ENCODE results near the gene BICRA.

The BICRA gene

GRCh38 chr19:47600246-47601179, 8.4 kb upstream of the BICRA start:
- peak; percentile 71 for FAIRE-seq
- peak; percentile 98 for DNase-seq (ENCODE audit: insufficient read length, low spot score)

GRCh38 chr19:47601180-47601904, 7.6 kb upstream of the BICRA start:
- FAIRE-seq (no peak), DNase-seq (ENCODE audit: insufficient read length, low spot score) (no peak)

GRCh38 chr19:47603706-47604565, 5.0 kb upstream of the BICRA start:
- FAIRE-seq (no peak), DNase-seq (ENCODE audit: insufficient read length, low spot score) (no peak)

GRCh38 chr19:47607564-47608073, 1.3 kb upstream of the BICRA start:
- no peak for FAIRE-seq

GRCh38 chr19:47608074-47608918, 638 bp upstream of the BICRA start:
- FAIRE-seq = peak; percentile 46
- peak; percentile 93 for DNase-seq (ENCODE audit: insufficient read length, low spot score)

More at GRCh38 chr19:47607564-47608073, 1.3 kb upstream of the BICRA start:
- DNase-seq (ENCODE audit: insufficient read length, low spot score) = no peak

- FAIRE-seq = no peak
- DNase-seq (ENCODE audit: insufficient read length, low spot score) = no peak
Observed at GRCh38 chr19:47609906-47610894, 1.3 kb downstream of the BICRA start.

GRCh38 chr19:47610902-47611301, 2.0 kb downstream of the BICRA start:
- DNase-seq (ENCODE audit: insufficient read length, low spot score) (no peak), FAIRE-seq (no peak)

GRCh38 chr19:47613165-47614020, 4.5 kb downstream of the BICRA start:
- FAIRE-seq (no peak), DNase-seq (ENCODE audit: insufficient read length, low spot score) (no peak)

GRCh38 chr19:47614021-47614295, 5.0 kb downstream of the BICRA start:
- FAIRE-seq (no peak), DNase-seq (ENCODE audit: insufficient read length, low spot score) (no peak)

GRCh38 chr19:47614559-47614958, 5.6 kb downstream of the BICRA start:
- no peak for FAIRE-seq
- no peak for DNase-seq (ENCODE audit: insufficient read length, low spot score)

- FAIRE-seq = no peak
- no peak for DNase-seq (ENCODE audit: insufficient read length, low spot score)
Observed at GRCh38 chr19:47615230-47615629, 6.3 kb downstream of the BICRA start.

GRCh38 chr19:47615714-47616113, 6.8 kb downstream of the BICRA start:
- no peak for DNase-seq (ENCODE audit: insufficient read length, low spot score)
- no peak for FAIRE-seq

GRCh38 chr19:47618771-47619170, 9.8 kb downstream of the BICRA start:
- DNase-seq (ENCODE audit: insufficient read length, low spot score) (no peak), FAIRE-seq (no peak)

- FAIRE-seq = no peak
- DNase-seq (ENCODE audit: insufficient read length, low spot score) = no peak
Observed at GRCh38 chr19:47619763-47620162, 10.8 kb downstream of the BICRA start.

GRCh38 chr19:47623151-47623920, 14.4 kb downstream of the BICRA start:
- DNase-seq (ENCODE audit: insufficient read length, low spot score) (no peak), FAIRE-seq (no peak)

GRCh38 chr19:47623921-47624391, 15.0 kb downstream of the BICRA start:
- no peak for FAIRE-seq
- DNase-seq (ENCODE audit: insufficient read length, low spot score) = no peak

GRCh38 chr19:47625650-47626049, 16.7 kb downstream of the BICRA start:
- FAIRE-seq = no peak

More at GRCh38 chr19:47625650-47626049, 16.7 kb downstream of the BICRA start:
- no peak for DNase-seq (ENCODE audit: insufficient read length, low spot score)

Data from HTR-8/SVneo (cell line).